ENCODE results near the gene TLCD3A.

DNA sequence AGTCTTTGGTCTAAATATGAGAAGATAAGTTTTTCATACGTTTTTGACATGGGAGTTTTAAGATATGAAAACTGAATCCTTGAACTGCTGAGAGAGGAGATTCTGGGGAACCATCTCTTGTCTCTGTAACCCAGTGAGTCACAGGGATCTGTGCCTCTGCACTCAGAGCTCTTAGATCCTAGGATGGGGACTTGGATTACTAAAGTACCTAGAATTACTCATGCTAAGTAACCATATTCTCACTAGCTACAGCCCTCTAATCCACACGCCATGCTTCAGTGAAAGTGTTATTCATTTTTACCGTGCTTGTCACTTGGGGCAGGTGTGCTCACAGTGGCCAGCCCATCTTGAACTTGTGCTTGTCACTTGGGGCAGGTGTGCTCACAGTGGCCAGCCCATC lies 51.7 kb downstream of the TLCD3A start:
- TF ChIP-seq, protein P1, sequence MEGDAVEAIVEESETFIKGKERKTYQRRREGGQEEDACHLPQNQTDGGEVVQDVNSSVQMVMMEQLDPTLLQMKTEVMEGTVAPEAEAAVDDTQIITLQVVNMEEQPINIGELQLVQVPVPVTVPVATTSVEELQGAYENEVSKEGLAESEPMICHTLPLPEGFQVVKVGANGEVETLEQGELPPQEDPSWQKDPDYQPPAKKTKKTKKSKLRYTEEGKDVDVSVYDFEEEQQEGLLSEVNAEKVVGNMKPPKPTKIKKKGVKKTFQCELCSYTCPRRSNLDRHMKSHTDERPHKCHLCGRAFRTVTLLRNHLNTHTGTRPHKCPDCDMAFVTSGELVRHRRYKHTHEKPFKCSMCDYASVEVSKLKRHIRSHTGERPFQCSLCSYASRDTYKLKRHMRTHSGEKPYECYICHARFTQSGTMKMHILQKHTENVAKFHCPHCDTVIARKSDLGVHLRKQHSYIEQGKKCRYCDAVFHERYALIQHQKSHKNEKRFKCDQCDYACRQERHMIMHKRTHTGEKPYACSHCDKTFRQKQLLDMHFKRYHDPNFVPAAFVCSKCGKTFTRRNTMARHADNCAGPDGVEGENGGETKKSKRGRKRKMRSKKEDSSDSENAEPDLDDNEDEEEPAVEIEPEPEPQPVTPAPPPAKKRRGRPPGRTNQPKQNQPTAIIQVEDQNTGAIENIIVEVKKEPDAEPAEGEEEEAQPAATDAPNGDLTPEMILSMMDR (conservative IDR thresholded peaks at IDR 0.05; ENCODE audit: low read depth, low read length): no peak
- TF ChIP-seq RFX5 (IDR thresholded peaks at IDR 0.05; ENCODE audit: low read depth, low read length): no peak
- TF ChIP-seq POLR2A (IDR thresholded peaks at IDR 0.05; ENCODE audit: low read depth, low read length): no peak
- no peak for TF ChIP-seq RAD21 (IDR thresholded peaks at IDR 0.05; ENCODE audit: low read length)
- TF ChIP-seq FOS (IDR thresholded peaks at IDR 0.05; ENCODE audit: low read depth, low read length): no peak
